Activated T-cell treated with anti-CD3 and anti-CD28 coated beads for 24 hours (primary cell): ENCODE data around the gene OR52E1.

Experiments
- DNase-seq: peaks from one replicate; pipeline ENCODE4 v3.0.0-alpha.2; 2020; ENCODE audit warnings: low read depth

Gene OR52E1

DNA sequence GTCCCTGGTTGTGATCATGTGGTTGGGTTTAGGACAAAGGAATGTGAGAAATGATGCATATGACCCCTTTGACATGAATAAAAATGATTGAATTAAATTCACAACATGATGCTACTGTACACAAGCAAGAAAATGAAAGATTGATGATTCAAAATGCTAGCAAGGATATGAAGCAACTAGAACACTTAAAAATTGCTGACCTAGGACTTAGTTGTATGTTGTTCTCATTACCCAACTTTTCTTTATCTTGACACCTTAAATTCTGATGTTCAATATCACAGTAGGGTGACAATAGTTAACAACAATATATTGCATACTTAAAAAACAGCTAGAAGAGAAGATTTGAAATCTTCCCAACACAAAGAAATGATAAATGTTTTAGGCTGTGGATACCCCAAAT is 48.2 kb downstream of the OR52E1 start:
- DNase-seq, result no peak

DNA sequence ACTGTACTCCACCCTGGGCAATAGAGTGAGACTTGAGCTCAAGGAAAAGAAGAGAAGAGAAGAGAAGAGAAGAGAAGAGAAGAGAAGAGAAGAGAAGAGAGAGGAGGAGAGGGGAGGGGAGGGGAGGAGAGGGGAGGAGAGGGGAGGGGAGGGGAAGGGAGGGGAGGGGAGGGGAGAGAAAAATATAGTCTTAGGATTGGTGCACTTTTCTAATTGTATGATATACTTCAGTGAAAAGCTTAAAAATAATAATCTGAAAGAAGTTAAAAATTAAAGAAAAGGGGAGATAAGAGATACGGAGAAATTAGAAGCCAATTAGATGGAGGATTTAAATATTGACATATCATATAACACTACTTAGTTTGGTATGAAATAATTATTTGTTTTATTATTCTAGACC is 49.5 kb downstream of the OR52E1 start:
- no peak for DNase-seq
